HG03097 (cell line): ENCODE results near the gene SNX24.
"Not testable (repeated sequence)": the region's sequence is repeated elsewhere in the genome, so short reads cannot be mapped to it uniquely, and the experiment has no call there.

Experiments
- ATAC-seq: cut with Tn5 transposase; IDR thresholded peaks from one replicate; pipeline ENCODE4 v1.9.1; 2021; ENCODE audit not compliant: unreplicated experiment, low FRiP score

SNX24 gene

GRCh38 chr5:122845229-122846050 lies at the start of gene SNX24:
TSS of gene SNX24 (plus strand) at chr5:122845613. CDS start at chr5:122845634, 21 bp downstream.
- ATAC-seq: peak; percentile 81

GRCh38 chr5:122805481-122805880 lies 39.9 kb upstream of the SNX24 start:
- no peak for ATAC-seq

GRCh38 chr5:122810405-122810804 lies 35.0 kb upstream of the SNX24 start:
- ATAC-seq: no peak

GRCh38 chr5:122815218-122815767 lies 30.1 kb upstream of the SNX24 start:
- ATAC-seq: no peak

GRCh38 chr5:122816756-122817155 lies 28.7 kb upstream of the SNX24 start:
- ATAC-seq: no peak

- ATAC-seq: no peak
Observed at GRCh38 chr5:122831984-122832383, 13.4 kb upstream of the SNX24 start.

- ATAC-seq: no peak
Observed at GRCh38 chr5:122835681-122836080, 9.7 kb upstream of the SNX24 start.

GRCh38 chr5:122836947-122837346 lies 8.5 kb upstream of the SNX24 start:
- ATAC-seq: no peak

- ATAC-seq: no peak
Observed at GRCh38 chr5:122839731-122840130, 5.7 kb upstream of the SNX24 start.

GRCh38 chr5:122842016-122842580 lies 3.3 kb upstream of the SNX24 start:
- ATAC-seq: no peak

- ATAC-seq: no peak
Observed at GRCh38 chr5:122844136-122844909, 1.1 kb upstream of the SNX24 start.

GRCh38 chr5:122844910-122845228 lies 544 bp upstream of the SNX24 start:
- ATAC-seq: peak; percentile 35

GRCh38 chr5:122846051-122846550 lies 688 bp downstream of the SNX24 start:
- ATAC-seq: no peak

GRCh38 chr5:122847687-122848081 lies 2.3 kb downstream of the SNX24 start:
- no peak for ATAC-seq

- no peak for ATAC-seq
Observed at GRCh38 chr5:122849771-122850170, 4.4 kb downstream of the SNX24 start.

- not testable (repeated sequence) for ATAC-seq
Observed at GRCh38 chr5:122857538-122857937, 12.1 kb downstream of the SNX24 start.

- no peak for ATAC-seq
Observed at GRCh38 chr5:122858451-122858850, 13.0 kb downstream of the SNX24 start.

GRCh38 chr5:122863240-122863639 lies 17.8 kb downstream of the SNX24 start:
- no peak for ATAC-seq

GRCh38 chr5:122863721-122864120 lies 18.3 kb downstream of the SNX24 start:
- no peak for ATAC-seq

GRCh38 chr5:122864400-122864799 lies 19.0 kb downstream of the SNX24 start:
- ATAC-seq: no peak

GRCh38 chr5:122864842-122865241 lies 19.4 kb downstream of the SNX24 start:
- no peak for ATAC-seq
